Liver (tissue), 3 donors: ENCODE data around the gene TFF1.

Source experiments
- FOXA1 ChIP-seq: IDR thresholded peaks from 2 replicates; pipeline ENCODE4 v1.6.1; 2016; ENCODE audit warnings: antibody characterized with exemption
- JUND ChIP-seq, 2 donors: IDR thresholded peaks; 2 replicates each; pipeline ENCODE4 v1.6.1; 2016; ENCODE audit warnings: antibody characterized with exemption in 2 of 2
- RAD21 ChIP-seq, 2 donors: IDR thresholded peaks; 2 replicates each; pipeline ENCODE4 v1.6.1; 2016; ENCODE audit warnings: antibody characterized with exemption in 2 of 2, mild to moderate bottlenecking in 2 of 2
- REST ChIP-seq: IDR thresholded peaks from 2 replicates; pipeline ENCODE4 v1.6.1; 2016; ENCODE audit warnings: antibody characterized with exemption, mild to moderate bottlenecking
- RXRA ChIP-seq, 2 donors: IDR thresholded peaks; 2 replicates each; pipeline ENCODE4 v1.6.1; 2017 to 2018; ENCODE audit warnings: antibody characterized with exemption in 2 of 2, mild to moderate bottlenecking in 1 of 2
- SP1 ChIP-seq: IDR thresholded peaks from 2 replicates; pipeline ENCODE4 v1.6.1; 2018; ENCODE audit warnings: antibody characterized with exemption, mild to moderate bottlenecking
- TAF1 ChIP-seq: conservative IDR thresholded peaks from 2 replicates; pipeline ENCODE4 v1.6.1; 2016; ENCODE audit warnings: antibody characterized with exemption, mild to moderate bottlenecking
- TF ChIP-seq, protein P1 (sequence below): fragments of 150-350 bp; IDR thresholded peaks from 2 replicates; pipeline ENCODE4 v1.5.1; 2017; ENCODE audit warnings: improper control_type of control experiment, low read depth, low read length; ENCODE audit not compliant: missing input control
- TF ChIP-seq, protein P2 (sequence below): IDR thresholded peaks from 2 replicates; pipeline ENCODE4 v1.6.1; 2016; ENCODE audit warnings: antibody characterized with exemption
- TF ChIP-seq, protein P3 (sequence below): IDR thresholded peaks from 2 replicates; pipeline ENCODE4 v1.6.1; 2016; ENCODE audit warnings: antibody characterized with exemption
- donor health status: healthy.
- donor health status: healthy.

DNA sequence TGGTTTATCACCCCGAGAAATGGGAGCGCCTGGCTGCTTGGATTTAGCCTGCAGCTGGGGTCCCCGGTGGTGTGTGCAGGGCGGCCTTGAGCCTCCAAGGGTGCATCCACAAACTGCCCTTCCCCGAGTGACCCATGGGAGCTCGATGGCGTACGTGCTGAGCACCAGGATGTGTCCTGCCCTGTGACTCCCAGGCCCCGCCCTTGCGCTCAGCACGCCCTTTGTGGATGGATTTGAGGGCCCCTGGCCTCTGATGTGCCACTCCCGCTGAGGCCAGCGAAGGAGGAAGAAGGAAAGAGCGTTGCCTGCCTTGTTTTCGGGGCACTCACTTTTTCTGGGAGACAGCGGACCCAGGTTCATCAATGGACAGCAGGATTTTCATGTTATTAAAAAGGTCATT lies 49.4 kb downstream of the TFF1 start:
- TF ChIP-seq, protein P1, sequence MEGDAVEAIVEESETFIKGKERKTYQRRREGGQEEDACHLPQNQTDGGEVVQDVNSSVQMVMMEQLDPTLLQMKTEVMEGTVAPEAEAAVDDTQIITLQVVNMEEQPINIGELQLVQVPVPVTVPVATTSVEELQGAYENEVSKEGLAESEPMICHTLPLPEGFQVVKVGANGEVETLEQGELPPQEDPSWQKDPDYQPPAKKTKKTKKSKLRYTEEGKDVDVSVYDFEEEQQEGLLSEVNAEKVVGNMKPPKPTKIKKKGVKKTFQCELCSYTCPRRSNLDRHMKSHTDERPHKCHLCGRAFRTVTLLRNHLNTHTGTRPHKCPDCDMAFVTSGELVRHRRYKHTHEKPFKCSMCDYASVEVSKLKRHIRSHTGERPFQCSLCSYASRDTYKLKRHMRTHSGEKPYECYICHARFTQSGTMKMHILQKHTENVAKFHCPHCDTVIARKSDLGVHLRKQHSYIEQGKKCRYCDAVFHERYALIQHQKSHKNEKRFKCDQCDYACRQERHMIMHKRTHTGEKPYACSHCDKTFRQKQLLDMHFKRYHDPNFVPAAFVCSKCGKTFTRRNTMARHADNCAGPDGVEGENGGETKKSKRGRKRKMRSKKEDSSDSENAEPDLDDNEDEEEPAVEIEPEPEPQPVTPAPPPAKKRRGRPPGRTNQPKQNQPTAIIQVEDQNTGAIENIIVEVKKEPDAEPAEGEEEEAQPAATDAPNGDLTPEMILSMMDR = no peak
- no peak for TF ChIP-seq RXRA (IDR thresholded peaks at IDR 0.05)
- no peak for TF ChIP-seq RAD21 (IDR thresholded peaks at IDR 0.05)
- TF ChIP-seq REST = no peak
- TF ChIP-seq JUND (IDR thresholded peaks at IDR 0.05) = no peak
- TF ChIP-seq, protein P2, sequence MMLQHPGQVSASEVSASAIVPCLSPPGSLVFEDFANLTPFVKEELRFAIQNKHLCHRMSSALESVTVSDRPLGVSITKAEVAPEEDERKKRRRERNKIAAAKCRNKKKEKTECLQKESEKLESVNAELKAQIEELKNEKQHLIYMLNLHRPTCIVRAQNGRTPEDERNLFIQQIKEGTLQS = no peak
- TF ChIP-seq, protein P3, sequence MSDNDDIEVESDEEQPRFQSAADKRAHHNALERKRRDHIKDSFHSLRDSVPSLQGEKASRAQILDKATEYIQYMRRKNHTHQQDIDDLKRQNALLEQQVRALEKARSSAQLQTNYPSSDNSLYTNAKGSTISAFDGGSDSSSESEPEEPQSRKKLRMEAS = no peak
- TF ChIP-seq TAF1 = no peak
- no peak for TF ChIP-seq FOXA1
- TF ChIP-seq SP1 = no peak
